ENCODE data around the gene DIP2C.
"Not testable (repeated sequence)": the region's sequence is repeated elsewhere in the genome, so short reads cannot be mapped to it uniquely, and the experiment has no call there.

The DIP2C gene

GRCh38 chr10:368579-369220, 320.8 kb downstream of the DIP2C start:
- DNase-seq = no peak

- not testable (repeated sequence) for DNase-seq
These were observed 321.4 kb downstream of the DIP2C start for GRCh38 chr10:368107-368506.

- no peak for DNase-seq
These were observed 321.8 kb downstream of the DIP2C start for GRCh38 chr10:367636-368035.

GRCh38 chr10:366186-366585, 323.3 kb downstream of the DIP2C start:
- no peak for DNase-seq

- no peak for DNase-seq
These were observed 325.1 kb downstream of the DIP2C start for GRCh38 chr10:364267-364775.

GRCh38 chr10:363152-363551, 326.3 kb downstream of the DIP2C start:
- DNase-seq = no peak

GRCh38 chr10:361203-362081, 328.0 kb downstream of the DIP2C start:
- no peak for DNase-seq

- no peak for DNase-seq
These were observed 328.8 kb downstream of the DIP2C start for GRCh38 chr10:360653-361052.

- no peak for DNase-seq
These were observed 329.7 kb downstream of the DIP2C start for GRCh38 chr10:359762-360161.

GRCh38 chr10:359093-359492, 330.4 kb downstream of the DIP2C start:
- DNase-seq = no peak

- no peak for DNase-seq
These were observed 332.1 kb downstream of the DIP2C start for GRCh38 chr10:357201-357950.

GRCh38 chr10:356452-356851, 333.0 kb downstream of the DIP2C start:
- DNase-seq = no peak

GRCh38 chr10:354901-355617, 334.4 kb downstream of the DIP2C start:
- no peak for DNase-seq

- DNase-seq = no peak
These were observed 336.8 kb downstream of the DIP2C start for GRCh38 chr10:352476-353235.

- DNase-seq = no peak
These were observed 337.6 kb downstream of the DIP2C start for GRCh38 chr10:351770-352334.

GRCh38 chr10:350981-351501, 338.4 kb downstream of the DIP2C start:
- DNase-seq = no peak

- DNase-seq = no peak
These were observed 340.4 kb downstream of the DIP2C start for GRCh38 chr10:349081-349480.

- no peak for DNase-seq
These were observed 341.0 kb downstream of the DIP2C start for GRCh38 chr10:348456-348855.

GRCh38 chr10:347774-348173, 341.7 kb downstream of the DIP2C start:
- DNase-seq = not testable (repeated sequence)

GRCh38 chr10:347190-347589, 342.3 kb downstream of the DIP2C start:
- not testable (repeated sequence) for DNase-seq

- DNase-seq = no peak
These were observed 344.8 kb downstream of the DIP2C start for GRCh38 chr10:344582-345200.

Measured in DMS 273 treated with DMSO at 0.1 percent for 48 hours (cell line).